Measurements from ENCODE around the gene RAB22A.

- TF ChIP-seq, protein P1, sequence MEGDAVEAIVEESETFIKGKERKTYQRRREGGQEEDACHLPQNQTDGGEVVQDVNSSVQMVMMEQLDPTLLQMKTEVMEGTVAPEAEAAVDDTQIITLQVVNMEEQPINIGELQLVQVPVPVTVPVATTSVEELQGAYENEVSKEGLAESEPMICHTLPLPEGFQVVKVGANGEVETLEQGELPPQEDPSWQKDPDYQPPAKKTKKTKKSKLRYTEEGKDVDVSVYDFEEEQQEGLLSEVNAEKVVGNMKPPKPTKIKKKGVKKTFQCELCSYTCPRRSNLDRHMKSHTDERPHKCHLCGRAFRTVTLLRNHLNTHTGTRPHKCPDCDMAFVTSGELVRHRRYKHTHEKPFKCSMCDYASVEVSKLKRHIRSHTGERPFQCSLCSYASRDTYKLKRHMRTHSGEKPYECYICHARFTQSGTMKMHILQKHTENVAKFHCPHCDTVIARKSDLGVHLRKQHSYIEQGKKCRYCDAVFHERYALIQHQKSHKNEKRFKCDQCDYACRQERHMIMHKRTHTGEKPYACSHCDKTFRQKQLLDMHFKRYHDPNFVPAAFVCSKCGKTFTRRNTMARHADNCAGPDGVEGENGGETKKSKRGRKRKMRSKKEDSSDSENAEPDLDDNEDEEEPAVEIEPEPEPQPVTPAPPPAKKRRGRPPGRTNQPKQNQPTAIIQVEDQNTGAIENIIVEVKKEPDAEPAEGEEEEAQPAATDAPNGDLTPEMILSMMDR (IDR thresholded peaks at IDR 0.05; ENCODE audit: low read depth, low read length), result no peak
- no peak for TF ChIP-seq EZH2phosphoT487 (IDR thresholded peaks at IDR 0.05; ENCODE audit: low read depth)
These were observed 47.9 kb upstream of the RAB22A start for GRCh38 chr20:58261660-58262059.
